Measurements from ENCODE around the gene MDM2.

DNA sequence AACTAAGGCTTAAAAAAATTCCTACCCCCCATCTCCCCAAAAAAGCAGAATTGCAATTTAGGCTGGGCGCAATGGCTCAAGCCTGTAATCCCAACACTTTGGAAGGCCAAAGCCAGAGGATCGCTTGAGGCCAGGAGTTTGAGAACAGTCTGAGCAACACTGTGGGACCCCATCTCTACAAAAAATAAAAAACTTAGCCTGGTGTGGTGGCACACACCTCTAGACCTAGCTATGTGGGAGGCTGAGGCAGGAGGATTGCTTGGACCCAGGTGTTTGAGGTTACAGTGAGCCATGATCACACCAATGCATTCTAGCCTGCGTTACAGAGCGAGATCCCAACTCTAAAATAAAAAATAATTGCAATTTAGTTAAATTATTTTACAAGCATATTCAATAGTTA is 70.9 kb downstream of the MDM2 start:
- TF ChIP-seq, protein P1, sequence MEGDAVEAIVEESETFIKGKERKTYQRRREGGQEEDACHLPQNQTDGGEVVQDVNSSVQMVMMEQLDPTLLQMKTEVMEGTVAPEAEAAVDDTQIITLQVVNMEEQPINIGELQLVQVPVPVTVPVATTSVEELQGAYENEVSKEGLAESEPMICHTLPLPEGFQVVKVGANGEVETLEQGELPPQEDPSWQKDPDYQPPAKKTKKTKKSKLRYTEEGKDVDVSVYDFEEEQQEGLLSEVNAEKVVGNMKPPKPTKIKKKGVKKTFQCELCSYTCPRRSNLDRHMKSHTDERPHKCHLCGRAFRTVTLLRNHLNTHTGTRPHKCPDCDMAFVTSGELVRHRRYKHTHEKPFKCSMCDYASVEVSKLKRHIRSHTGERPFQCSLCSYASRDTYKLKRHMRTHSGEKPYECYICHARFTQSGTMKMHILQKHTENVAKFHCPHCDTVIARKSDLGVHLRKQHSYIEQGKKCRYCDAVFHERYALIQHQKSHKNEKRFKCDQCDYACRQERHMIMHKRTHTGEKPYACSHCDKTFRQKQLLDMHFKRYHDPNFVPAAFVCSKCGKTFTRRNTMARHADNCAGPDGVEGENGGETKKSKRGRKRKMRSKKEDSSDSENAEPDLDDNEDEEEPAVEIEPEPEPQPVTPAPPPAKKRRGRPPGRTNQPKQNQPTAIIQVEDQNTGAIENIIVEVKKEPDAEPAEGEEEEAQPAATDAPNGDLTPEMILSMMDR (IDR thresholded peaks at IDR 0.05): no peak
- no peak for TF ChIP-seq POLR2A (IDR thresholded peaks at IDR 0.05)

Data from uterus (tissue), 2 donors.